PFSK-1 (cell line): ENCODE data around the gene HLA-DPA1.

Source experiments
- FOXP2 ChIP-seq: optimal IDR thresholded peaks from 2 replicates; pipeline ENCODE3; 2011; ENCODE audit warnings: borderline replicate concordance, control low read depth, inconsistent platforms; ENCODE audit not compliant: insufficient read depth; ENCODE audit errors: extremely low read length, extremely low read depth
- POLR2AphosphoS5 ChIP-seq: IDR thresholded peaks from 2 replicates; pipeline ENCODE4 v1.6.1; 2012; ENCODE audit warnings: low read depth, mild to moderate bottlenecking, control low read depth, low read length, moderate library complexity
- REST ChIP-seq, 2 experiments: IDR thresholded peaks; 2 replicates each; pipeline versions ENCODE4 v1.6.1 to v1.8.0; 2011 to 2012; ENCODE audit warnings: low read depth in 2 of 2, low read length in 2 of 2, control low read depth in 1 of 2, inconsistent platforms in 1 of 2, mild to moderate bottlenecking in 1 of 2, moderate library complexity in 1 of 2; ENCODE audit not compliant: insufficient read depth in 1 of 2
- SIN3A ChIP-seq: IDR thresholded peaks from 2 replicates; pipeline ENCODE4 v1.6.1; 2012; ENCODE audit warnings: mild to moderate bottlenecking, low read length, moderate library complexity, borderline replicate concordance; ENCODE audit not compliant: insufficient read depth
- TAF1 ChIP-seq: IDR thresholded peaks from 2 replicates; pipeline ENCODE4 v1.6.1; 2012; ENCODE audit warnings: low read length, control low read depth, borderline replicate concordance; ENCODE audit not compliant: insufficient read depth

HLA-DPA1 gene

DNA sequence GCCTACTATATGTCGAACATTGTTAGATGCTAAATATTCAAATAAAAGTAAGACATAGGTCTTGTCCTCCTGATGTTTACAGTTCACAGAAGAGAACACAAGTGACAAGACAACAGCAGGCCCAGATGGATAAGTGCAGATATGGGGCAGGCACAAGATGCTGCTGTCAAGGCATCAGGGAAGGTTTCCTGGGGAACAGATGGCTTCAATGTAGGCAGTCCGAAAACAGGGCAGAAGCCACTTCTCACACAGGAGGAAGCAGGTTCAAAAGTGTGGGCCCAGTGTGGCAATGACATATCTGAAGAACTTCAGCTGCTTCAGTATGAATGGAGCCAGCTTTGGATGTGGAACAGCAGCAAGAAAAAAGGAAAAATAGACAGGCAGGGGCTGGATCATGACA is 34.9 kb upstream of the HLA-DPA1 start:
- no peak for TF ChIP-seq REST (IDR thresholded peaks at IDR 0.05; ENCODE audit: insufficient read depth in 1 of 2, low read depth in 2 of 2, low read length in 2 of 2)
- TF ChIP-seq SIN3A = no peak
- TF ChIP-seq POLR2AphosphoS5 = no peak
- no peak for TF ChIP-seq TAF1

DNA sequence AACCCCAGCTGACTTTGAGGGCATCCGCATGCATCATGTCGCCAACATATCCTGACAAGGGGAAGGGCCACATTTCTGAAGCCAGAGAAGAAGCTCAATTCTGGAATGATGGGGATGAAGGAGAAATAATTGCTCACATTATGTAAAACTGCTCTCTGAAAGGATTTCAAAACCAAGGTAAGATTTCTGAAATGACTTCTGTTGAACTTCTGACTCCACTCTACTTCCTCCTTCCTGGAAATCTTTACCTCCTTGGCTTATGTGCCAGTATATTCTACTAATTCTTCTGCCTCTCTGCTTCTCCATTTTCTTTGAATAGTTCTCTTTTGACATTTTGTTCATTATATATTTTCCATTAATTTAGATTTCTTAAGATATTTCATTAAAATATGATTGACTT is 34.2 kb upstream of the HLA-DPA1 start:
- TF ChIP-seq TAF1 (no peak), FOXP2 (no peak), POLR2AphosphoS5 (no peak), SIN3A (no peak), REST (IDR thresholded peaks at IDR 0.05; ENCODE audit: insufficient read depth in 1 of 2, low read depth in 2 of 2, low read length in 2 of 2) (no peak)

DNA sequence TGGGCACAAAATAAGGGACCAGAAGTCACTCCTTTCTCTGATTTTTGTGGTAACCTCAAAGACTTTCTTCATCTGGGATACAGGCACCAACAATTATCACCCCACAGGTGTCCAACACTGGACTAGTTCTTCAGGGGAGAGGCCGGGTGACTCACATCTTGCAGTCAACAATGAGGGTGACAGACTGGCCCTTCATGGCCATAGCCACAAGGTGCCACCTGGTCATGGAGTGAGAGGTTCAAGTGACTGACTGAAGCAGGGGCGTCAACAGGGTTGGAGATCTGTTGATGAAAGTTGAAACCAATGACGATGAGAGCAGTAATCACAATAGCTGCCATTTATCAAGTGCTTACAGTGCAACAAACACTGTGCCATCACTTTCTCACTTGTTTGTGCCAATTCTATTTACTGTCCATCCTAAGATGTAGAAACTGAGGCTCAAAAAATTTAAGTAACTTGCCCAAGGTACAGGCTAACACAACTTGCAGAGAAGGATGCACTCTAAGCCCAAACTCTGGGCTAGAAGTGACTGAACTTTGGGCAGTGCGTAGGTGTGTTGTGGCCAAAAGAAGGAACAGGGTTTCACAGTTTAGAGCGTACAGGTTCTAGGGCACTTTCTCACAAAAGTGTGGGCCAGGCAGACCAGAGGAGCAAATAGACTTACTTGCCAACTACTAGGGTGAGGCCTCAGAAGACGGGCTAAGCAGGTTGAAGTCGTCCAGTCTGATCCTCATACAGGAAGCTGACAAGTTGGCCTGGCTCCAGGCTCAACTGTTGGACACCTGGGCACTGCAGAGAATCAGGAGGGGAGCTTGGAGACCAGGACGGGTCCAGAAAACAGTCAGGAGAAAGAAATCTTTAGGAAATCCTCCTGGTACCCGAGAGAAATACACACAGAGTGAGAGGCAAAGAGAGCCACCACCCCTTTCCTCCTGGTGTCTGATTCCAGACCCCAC is 32.7 kb upstream of the HLA-DPA1 start:
- TF ChIP-seq REST (IDR thresholded peaks at IDR 0.05; ENCODE audit: insufficient read depth in 1 of 2, low read depth in 2 of 2, low read length in 2 of 2) = no peak
- TF ChIP-seq POLR2AphosphoS5 = no peak

GRCh38 chr6:33105386-33105785 is 31.9 kb upstream of the HLA-DPA1 start:
- TF ChIP-seq SIN3A = no peak

GRCh38 chr6:33104887-33105286 is 31.4 kb upstream of the HLA-DPA1 start:
- TF ChIP-seq POLR2AphosphoS5 = no peak
- TF ChIP-seq TAF1 = no peak
- no peak for TF ChIP-seq SIN3A
- no peak for TF ChIP-seq FOXP2
- no peak for TF ChIP-seq REST (IDR thresholded peaks at IDR 0.05; ENCODE audit: insufficient read depth in 1 of 2, low read depth in 2 of 2, low read length in 2 of 2)
